Renal pelvis (tissue), 3 donors: ENCODE results near the gene TMEM150A. TPM values are rescaled to one million over a fixed set of nuclear protein-coding genes. Genes with fewer than 3 reads are reported as not detected.

Experiments used
- polyA plus RNA-seq, 3 donors: library from polyadenylated mRNA; unstranded; fragments of 120-200 nt; gene quantifications; one replicate each; pipeline ENCODE4 v1.2.1, GENCODE V29; 2013; ENCODE audit not compliant: insufficient read length in 3 of 3

TMEM150A gene
- polyA plus RNA-seq, 3 donors, result 42.7 to 47.0 (median 44.7) TPM

Other genes with a start within 250 kb of the TMEM150A start
- 10 to 100 TPM; 24.4 to 31.4 (median 26.0) TPM for gene RETSAT, start 248.2 kb downstream of the TMEM150A start, polyA plus RNA-seq
- 10 to 100 TPM; 22.5 to 38.0 (median 33.1) TPM for gene ELMOD3, start 247.9 kb downstream of the TMEM150A start, polyA plus RNA-seq
- 100 to 1,000 TPM; 113 to 146 (median 116) TPM for gene CAPG, start 192.3 kb downstream of the TMEM150A start, polyA plus RNA-seq
- 1 to 10 TPM in 2 of 3 donors, under 1 TPM in 1; 0.61 to 2.0 (median 1.1) TPM for gene SH2D6, start 184.0 kb downstream of the TMEM150A start, polyA plus RNA-seq
- gene MAT2A, start 63.5 kb downstream of the TMEM150A start, polyA plus RNA-seq, result 100 to 1,000 TPM; 340 to 430 (median 417) TPM
- 10 to 100 TPM; 34.9 to 47.7 (median 47.2) TPM for gene GGCX, start 41.2 kb downstream of the TMEM150A start, polyA plus RNA-seq
- 100 to 1,000 TPM in 2 of 3 donors, 10 to 100 TPM in 1; 85.7 to 106 (median 103) TPM for gene VAMP8, start 25.1 kb downstream of the TMEM150A start, polyA plus RNA-seq
- gene VAMP5, start 18.3 kb downstream of the TMEM150A start, polyA plus RNA-seq, result 10 to 100 TPM; 39.0 to 46.1 (median 44.5) TPM
- 100 to 1,000 TPM; 136 to 149 (median 144) TPM for gene RNF181, start 7.0 kb downstream of the TMEM150A start, polyA plus RNA-seq
- gene C2orf68, start 9.4 kb upstream of the TMEM150A start, polyA plus RNA-seq, result 10 to 100 TPM; 51.7 to 80.5 (median 77.9) TPM
- gene USP39, start 13.5 kb upstream of the TMEM150A start, polyA plus RNA-seq, result 10 to 100 TPM; 66.7 to 79.1 (median 70.6) TPM
- gene SFTPB, start 65.5 kb upstream of the TMEM150A start, polyA plus RNA-seq, result under 1 TPM; 0.09 to 0.16 (median 0.15) TPM
- 1 to 10 TPM in 1 of 3 donors, under 1 TPM in 2; 0.19 to 1.8 (median 0.51) TPM for gene GNLY, start 91.7 kb upstream of the TMEM150A start, polyA plus RNA-seq
- 10 to 100 TPM; 13.0 to 17.6 (median 15.6) TPM for gene ATOH8, start 151.3 kb upstream of the TMEM150A start, polyA plus RNA-seq